Measurements from ENCODE around the gene NAA25.

DNA sequence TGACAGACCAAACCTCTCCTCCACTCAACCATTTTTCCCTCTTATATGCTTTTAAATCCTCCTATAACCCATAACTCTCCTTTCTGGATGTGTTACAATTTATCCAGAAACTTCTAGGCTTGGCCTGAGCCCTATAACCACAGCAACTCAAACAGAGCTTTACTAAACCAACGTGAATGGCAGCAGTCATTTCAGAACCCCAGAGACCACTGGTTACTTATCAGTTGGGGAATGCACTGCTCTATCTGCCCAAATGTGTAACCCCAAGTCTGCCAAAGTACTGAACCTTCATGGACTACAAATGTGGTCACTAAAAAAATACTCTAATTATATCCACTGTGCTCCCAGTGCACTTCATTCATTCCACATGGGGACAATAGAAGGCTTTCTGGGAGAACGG, 42.0 kb downstream of the NAA25 start:
- TF ChIP-seq, protein P1, sequence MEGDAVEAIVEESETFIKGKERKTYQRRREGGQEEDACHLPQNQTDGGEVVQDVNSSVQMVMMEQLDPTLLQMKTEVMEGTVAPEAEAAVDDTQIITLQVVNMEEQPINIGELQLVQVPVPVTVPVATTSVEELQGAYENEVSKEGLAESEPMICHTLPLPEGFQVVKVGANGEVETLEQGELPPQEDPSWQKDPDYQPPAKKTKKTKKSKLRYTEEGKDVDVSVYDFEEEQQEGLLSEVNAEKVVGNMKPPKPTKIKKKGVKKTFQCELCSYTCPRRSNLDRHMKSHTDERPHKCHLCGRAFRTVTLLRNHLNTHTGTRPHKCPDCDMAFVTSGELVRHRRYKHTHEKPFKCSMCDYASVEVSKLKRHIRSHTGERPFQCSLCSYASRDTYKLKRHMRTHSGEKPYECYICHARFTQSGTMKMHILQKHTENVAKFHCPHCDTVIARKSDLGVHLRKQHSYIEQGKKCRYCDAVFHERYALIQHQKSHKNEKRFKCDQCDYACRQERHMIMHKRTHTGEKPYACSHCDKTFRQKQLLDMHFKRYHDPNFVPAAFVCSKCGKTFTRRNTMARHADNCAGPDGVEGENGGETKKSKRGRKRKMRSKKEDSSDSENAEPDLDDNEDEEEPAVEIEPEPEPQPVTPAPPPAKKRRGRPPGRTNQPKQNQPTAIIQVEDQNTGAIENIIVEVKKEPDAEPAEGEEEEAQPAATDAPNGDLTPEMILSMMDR (IDR thresholded peaks at IDR 0.05): no peak
- TF ChIP-seq POLR2A (IDR thresholded peaks at IDR 0.05): no peak
- no peak for TF ChIP-seq POLR2AphosphoS5 (IDR thresholded peaks at IDR 0.05)

Measured in prostate gland (tissue), 2 donors.